ENCODE measurements around the gene CTAGE15. TPM values are rescaled to one million over a fixed set of nuclear protein-coding genes. Genes with fewer than 3 reads are reported as not detected.
"Not testable (repeated sequence)": the region's sequence is repeated elsewhere in the genome, so short reads cannot be mapped to it uniquely, and the experiment has no call there.

CTAGE15 gene
- total and polyA plus RNA-seq, 5 donors from 2014 or later = 0.14 to 1.2 (median 0.18) TPM; not detected in 2

- H3K27me3 Mint-ChIP-seq; H3K36me3 Mint-ChIP-seq; H3K9me3 Mint-ChIP-seq; H3K27me3 ChIP-seq (ENCODE audit: control insufficient read depth, insufficient read depth, low read length); H3K36me3 ChIP-seq (ENCODE audit: control insufficient read depth, insufficient read depth, low read length); H3K4me3 ChIP-seq (ENCODE audit: low read depth, low read length); H3K4me1 Mint-ChIP-seq; H3K9me3 ChIP-seq (ENCODE audit: control insufficient read depth in 2 of 2, low read length in 2 of 2); H3K4me1 ChIP-seq (ENCODE audit: control insufficient read depth, insufficient read depth, low read length, poor library complexity, severe bottlenecking); H3K27ac Mint-ChIP-seq; ATAC-seq (ENCODE audit: low read depth in 2 of 2); H3K4me3 Mint-ChIP-seq; DNase-seq; H3K27ac ChIP-seq (ENCODE audit: insufficient read depth, low read length, poor library complexity, severe bottlenecking): not testable (repeated sequence)
These were observed 15.6 kb upstream of the CTAGE15 start for GRCh38 chr7:143555968-143556367.

GRCh38 chr7:143563306-143563705 lies 8.3 kb upstream of the CTAGE15 start:
- not testable (repeated sequence) for H3K27me3 ChIP-seq (ENCODE audit: control insufficient read depth, insufficient read depth, low read length); H3K9me3 ChIP-seq (ENCODE audit: control insufficient read depth in 2 of 2, low read length in 2 of 2); DNase-seq; H3K4me1 Mint-ChIP-seq; H3K4me3 ChIP-seq (ENCODE audit: low read depth, low read length); H3K4me1 ChIP-seq (ENCODE audit: control insufficient read depth, insufficient read depth, low read length, poor library complexity, severe bottlenecking); H3K4me3 Mint-ChIP-seq; H3K27me3 Mint-ChIP-seq; H3K36me3 Mint-ChIP-seq; H3K9me3 Mint-ChIP-seq; H3K27ac Mint-ChIP-seq; H3K27ac ChIP-seq (ENCODE audit: insufficient read depth, low read length, poor library complexity, severe bottlenecking); H3K36me3 ChIP-seq (ENCODE audit: control insufficient read depth, insufficient read depth, low read length)
- ATAC-seq (ENCODE audit: low read depth in 2 of 2) = peak; percentile 55 to 67

GRCh38 chr7:143566001-143566400 lies 5.6 kb upstream of the CTAGE15 start:
- not testable (repeated sequence) for H3K4me3 Mint-ChIP-seq; H3K36me3 Mint-ChIP-seq; DNase-seq; H3K27ac Mint-ChIP-seq; ATAC-seq (ENCODE audit: low read depth in 2 of 2); H3K9me3 Mint-ChIP-seq; H3K9me3 ChIP-seq (ENCODE audit: control insufficient read depth in 2 of 2, low read length in 2 of 2); H3K36me3 ChIP-seq (ENCODE audit: control insufficient read depth, insufficient read depth, low read length); H3K4me1 Mint-ChIP-seq; H3K27me3 Mint-ChIP-seq; H3K4me1 ChIP-seq (ENCODE audit: control insufficient read depth, insufficient read depth, low read length, poor library complexity, severe bottlenecking); H3K27ac ChIP-seq (ENCODE audit: insufficient read depth, low read length, poor library complexity, severe bottlenecking); H3K27me3 ChIP-seq (ENCODE audit: control insufficient read depth, insufficient read depth, low read length); H3K4me3 ChIP-seq (ENCODE audit: low read depth, low read length)

- H3K27ac Mint-ChIP-seq; H3K9me3 ChIP-seq (ENCODE audit: control insufficient read depth in 2 of 2, low read length in 2 of 2); H3K4me1 Mint-ChIP-seq; H3K4me3 Mint-ChIP-seq; H3K27me3 ChIP-seq (ENCODE audit: control insufficient read depth, insufficient read depth, low read length); H3K36me3 Mint-ChIP-seq; H3K27me3 Mint-ChIP-seq; H3K36me3 ChIP-seq (ENCODE audit: control insufficient read depth, insufficient read depth, low read length); H3K27ac ChIP-seq (ENCODE audit: insufficient read depth, low read length, poor library complexity, severe bottlenecking); H3K4me3 ChIP-seq (ENCODE audit: low read depth, low read length); H3K4me1 ChIP-seq (ENCODE audit: control insufficient read depth, insufficient read depth, low read length, poor library complexity, severe bottlenecking); H3K9me3 Mint-ChIP-seq; ATAC-seq (ENCODE audit: low read depth in 2 of 2); DNase-seq: not testable (repeated sequence)
These were observed 16.6 kb downstream of the CTAGE15 start for GRCh38 chr7:143588183-143588582.

- not testable (repeated sequence) for H3K4me1 Mint-ChIP-seq; H3K9me3 Mint-ChIP-seq; H3K9me3 ChIP-seq (ENCODE audit: control insufficient read depth in 2 of 2, low read length in 2 of 2); H3K27me3 Mint-ChIP-seq; H3K27me3 ChIP-seq (ENCODE audit: control insufficient read depth, insufficient read depth, low read length); H3K4me3 Mint-ChIP-seq; H3K4me1 ChIP-seq (ENCODE audit: control insufficient read depth, insufficient read depth, low read length, poor library complexity, severe bottlenecking); ATAC-seq (ENCODE audit: low read depth in 2 of 2); H3K36me3 Mint-ChIP-seq; H3K27ac ChIP-seq (ENCODE audit: insufficient read depth, low read length, poor library complexity, severe bottlenecking); H3K36me3 ChIP-seq (ENCODE audit: control insufficient read depth, insufficient read depth, low read length); H3K4me3 ChIP-seq (ENCODE audit: low read depth, low read length); H3K27ac Mint-ChIP-seq; DNase-seq
These were observed 18.3 kb downstream of the CTAGE15 start for GRCh38 chr7:143589897-143590296.

GRCh38 chr7:143598086-143598485 lies 26.5 kb downstream of the CTAGE15 start:
- DNase-seq; H3K27ac ChIP-seq (ENCODE audit: insufficient read depth, low read length, poor library complexity, severe bottlenecking); H3K27me3 ChIP-seq (ENCODE audit: control insufficient read depth, insufficient read depth, low read length); H3K36me3 ChIP-seq (ENCODE audit: control insufficient read depth, insufficient read depth, low read length); ATAC-seq (ENCODE audit: low read depth in 2 of 2); H3K4me1 Mint-ChIP-seq; H3K4me1 ChIP-seq (ENCODE audit: control insufficient read depth, insufficient read depth, low read length, poor library complexity, severe bottlenecking); H3K27ac Mint-ChIP-seq; H3K9me3 ChIP-seq (ENCODE audit: control insufficient read depth in 2 of 2, low read length in 2 of 2); H3K4me3 ChIP-seq (ENCODE audit: low read depth, low read length); H3K4me3 Mint-ChIP-seq; H3K27me3 Mint-ChIP-seq; H3K36me3 Mint-ChIP-seq; H3K9me3 Mint-ChIP-seq: not testable (repeated sequence)

GRCh38 chr7:143603549-143603948 lies 31.9 kb downstream of the CTAGE15 start:
- not testable (repeated sequence) for ATAC-seq (ENCODE audit: low read depth in 2 of 2); H3K4me3 Mint-ChIP-seq; H3K27me3 ChIP-seq (ENCODE audit: control insufficient read depth, insufficient read depth, low read length); H3K9me3 ChIP-seq (ENCODE audit: control insufficient read depth in 2 of 2, low read length in 2 of 2); H3K4me1 Mint-ChIP-seq; H3K4me1 ChIP-seq (ENCODE audit: control insufficient read depth, insufficient read depth, low read length, poor library complexity, severe bottlenecking); DNase-seq; H3K36me3 Mint-ChIP-seq; H3K9me3 Mint-ChIP-seq; H3K27me3 Mint-ChIP-seq; H3K36me3 ChIP-seq (ENCODE audit: control insufficient read depth, insufficient read depth, low read length); H3K27ac ChIP-seq (ENCODE audit: insufficient read depth, low read length, poor library complexity, severe bottlenecking); H3K27ac Mint-ChIP-seq; H3K4me3 ChIP-seq (ENCODE audit: low read depth, low read length)

GRCh38 chr7:143606088-143606487 lies 34.5 kb downstream of the CTAGE15 start:
- not testable (repeated sequence) for H3K27ac Mint-ChIP-seq; H3K36me3 ChIP-seq (ENCODE audit: control insufficient read depth, insufficient read depth, low read length); H3K4me3 ChIP-seq (ENCODE audit: low read depth, low read length); H3K4me1 ChIP-seq (ENCODE audit: control insufficient read depth, insufficient read depth, low read length, poor library complexity, severe bottlenecking); DNase-seq; H3K4me3 Mint-ChIP-seq; H3K4me1 Mint-ChIP-seq; H3K9me3 ChIP-seq (ENCODE audit: control insufficient read depth in 2 of 2, low read length in 2 of 2); H3K27ac ChIP-seq (ENCODE audit: insufficient read depth, low read length, poor library complexity, severe bottlenecking); ATAC-seq (ENCODE audit: low read depth in 2 of 2); H3K27me3 ChIP-seq (ENCODE audit: control insufficient read depth, insufficient read depth, low read length); H3K9me3 Mint-ChIP-seq; H3K27me3 Mint-ChIP-seq; H3K36me3 Mint-ChIP-seq
